ENCODE data around the gene C12orf75. TPM values are rescaled to one million over a fixed set of nuclear protein-coding genes. Genes with fewer than 3 reads are reported as not detected.

The C12orf75 gene
- total and polyA plus RNA-seq, 12 donors, result 0.76 to 4.9 (median 1.7) TPM

DNA sequence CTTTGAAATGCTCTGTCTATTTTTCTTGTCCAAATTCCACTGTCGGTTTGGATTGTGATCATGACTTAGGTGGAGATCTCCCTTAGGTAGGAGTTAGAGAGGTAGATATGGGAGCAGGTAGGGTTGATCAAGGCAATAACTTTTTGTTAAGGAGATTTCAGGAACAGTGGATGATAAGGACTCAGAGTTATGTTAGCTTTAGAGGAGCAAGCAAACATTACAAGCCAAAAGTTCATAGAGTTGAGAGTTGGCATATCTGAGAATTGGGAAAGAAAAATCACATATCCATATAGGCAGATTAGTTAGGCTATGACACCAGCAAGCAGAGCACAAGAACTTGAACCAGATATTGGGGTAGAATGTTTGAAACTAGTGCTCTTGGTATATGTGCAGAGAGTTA lies 43.1 kb upstream of the C12orf75 start:
- H3K27me3 ChIP-seq, result peaks cover 0 to 40% (median 0%) of the 10 kb centered on the region in 7 donors
- H3K4me3 ChIP-seq, result no peak overlapping the region
- no peaks in the 10 kb centered on the region for H3K36me3 ChIP-seq
- intact Hi-C loops (cut with DNase I), result loop anchor here in 1 of 10 donors (10.0 kb wide), 1 partner anchor 97 kb away; no protein-coding TSS in a partner anchor
- TF ChIP-seq, protein P1, sequence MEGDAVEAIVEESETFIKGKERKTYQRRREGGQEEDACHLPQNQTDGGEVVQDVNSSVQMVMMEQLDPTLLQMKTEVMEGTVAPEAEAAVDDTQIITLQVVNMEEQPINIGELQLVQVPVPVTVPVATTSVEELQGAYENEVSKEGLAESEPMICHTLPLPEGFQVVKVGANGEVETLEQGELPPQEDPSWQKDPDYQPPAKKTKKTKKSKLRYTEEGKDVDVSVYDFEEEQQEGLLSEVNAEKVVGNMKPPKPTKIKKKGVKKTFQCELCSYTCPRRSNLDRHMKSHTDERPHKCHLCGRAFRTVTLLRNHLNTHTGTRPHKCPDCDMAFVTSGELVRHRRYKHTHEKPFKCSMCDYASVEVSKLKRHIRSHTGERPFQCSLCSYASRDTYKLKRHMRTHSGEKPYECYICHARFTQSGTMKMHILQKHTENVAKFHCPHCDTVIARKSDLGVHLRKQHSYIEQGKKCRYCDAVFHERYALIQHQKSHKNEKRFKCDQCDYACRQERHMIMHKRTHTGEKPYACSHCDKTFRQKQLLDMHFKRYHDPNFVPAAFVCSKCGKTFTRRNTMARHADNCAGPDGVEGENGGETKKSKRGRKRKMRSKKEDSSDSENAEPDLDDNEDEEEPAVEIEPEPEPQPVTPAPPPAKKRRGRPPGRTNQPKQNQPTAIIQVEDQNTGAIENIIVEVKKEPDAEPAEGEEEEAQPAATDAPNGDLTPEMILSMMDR (IDR thresholded peaks at IDR 0.05), result no peak
- H3K9me3 ChIP-seq, result no peaks in the 10 kb centered on the region
- H3K4me1 ChIP-seq, result no peaks in the 10 kb centered on the region
- H3K27ac ChIP-seq, result no peak overlapping the region
- DNase-seq (no peak), ATAC-seq (no peak)
- WGBS, 2 donors, result 75 to 90% methylated on average over 1 of the region's 1 CpG

- peaks cover 0 to 39% (median 0%) of the 10 kb centered on the region in 7 donors for H3K27me3 ChIP-seq
- intact Hi-C loops (cut with DNase I), result loop anchor here in 1 of 10 donors (10.0 kb wide), 1 partner anchor 96 kb away; no protein-coding TSS in a partner anchor
- no peak overlapping the region for H3K4me3 ChIP-seq
- WGBS, 2 donors, result 63 to 71% methylated on average over 3 of the region's 3 CpGs
- ATAC-seq, result no peak
- no peaks in the 10 kb centered on the region for H3K9me3 ChIP-seq
- TF ChIP-seq, protein P1 (IDR thresholded peaks at IDR 0.05), result no peak
- H3K27ac ChIP-seq, result no peak overlapping the region
- H3K36me3 ChIP-seq, result no peaks in the 10 kb centered on the region
- no peak for DNase-seq
- H3K4me1 ChIP-seq, result no peaks in the 10 kb centered on the region
These were observed 42.0 kb upstream of the C12orf75 start for GRCh38 chr12:105288311-105288996.

GRCh38 chr12:105289114-105289904 lies 41.2 kb upstream of the C12orf75 start:
- Histone ChIP-seq H3K36me3 (no peaks in the 10 kb centered on the region), H3K27me3 (peaks cover 0 to 37% (median 0%) of the 10 kb centered on the region in 7 donors), H3K9me3 (no peaks in the 10 kb centered on the region), H3K27ac (no peak overlapping the region), H3K4me1 (no peaks in the 10 kb centered on the region), H3K4me3 (no peak overlapping the region)
- no peak for DNase-seq
- TF ChIP-seq, protein P1 (IDR thresholded peaks at IDR 0.05), result no peak
- 87 to 90% methylated on average over 6 of the region's 6 CpGs for WGBS, 2 donors
- intact Hi-C loops (cut with DNase I), result loop anchor here in 1 of 10 donors (10.0 kb wide), 1 partner anchor 95 kb away; no protein-coding TSS in a partner anchor
- no peak for ATAC-seq

DNA sequence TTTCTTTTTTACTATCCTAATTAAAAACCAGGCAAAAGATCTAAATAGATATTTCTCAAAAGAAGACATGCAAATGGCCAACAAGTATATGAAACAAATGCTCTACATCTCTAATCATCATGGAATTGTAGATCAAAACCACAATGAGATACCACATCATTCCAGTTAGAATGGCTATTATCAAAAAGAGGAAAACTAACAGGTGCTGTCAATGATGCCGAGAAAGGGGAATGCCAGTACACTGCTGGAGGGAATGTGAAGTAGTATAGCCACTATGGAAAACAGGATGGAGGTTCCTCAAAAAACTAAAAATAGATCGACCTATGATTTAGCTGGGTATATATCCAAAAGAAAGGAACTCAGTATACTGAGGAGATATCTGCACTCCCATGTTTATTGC lies 39.0 kb upstream of the C12orf75 start:
- DNase-seq, result no peak
- intact Hi-C loops (cut with DNase I), result no loop called here
- 76 to 82% methylated on average over 2 of the region's 2 CpGs for WGBS, 2 donors

More for the DNA sequence above, 39.0 kb upstream of the C12orf75 start:
- no peaks in the 10 kb centered on the region for H3K4me1 ChIP-seq
- no peak for ATAC-seq
- H3K27me3 ChIP-seq, result peaks cover 0 to 26% (median 0%) of the 10 kb centered on the region in 7 donors
- no peaks in the 10 kb centered on the region for H3K9me3 ChIP-seq
- H3K36me3 ChIP-seq, result no peaks in the 10 kb centered on the region
- no peak overlapping the region for H3K4me3 ChIP-seq
- H3K27ac ChIP-seq, result no peak overlapping the region
- TF ChIP-seq, protein P1 (IDR thresholded peaks at IDR 0.05), result no peak

Data from heart right ventricle (tissue), 16 donors.